Measurements from ENCODE around the gene CCDC68. TPM values are rescaled to one million over a fixed set of nuclear protein-coding genes. Genes with fewer than 3 reads are reported as not detected.
A peak's percentile ranks its signal among the peaks of the same experiment; 100 is the strongest.

CCDC68 gene
- polyA plus RNA-seq, 2 of the 4 experiments (the other 2 are of a cell fraction) = 3.1 to 12.4 TPM

- H3K9me3 ChIP-seq = peaks cover 8% of the 10 kb centered on the region; the same call in 1 of the 3 replicates
- WGBS (ENCODE audit: missing lambda C conversion rate) = 88% methylated on average over 1 of the region's 1 CpG
- H3K4me1 ChIP-seq = peaks cover 16% of the 10 kb centered on the region
- ChIA-PET POLR2A (no interaction called here), CTCF (interaction anchor here (0.9 to 5.6 kb wide), 2 partner anchors 239 to 302 kb away, joined by 3 to 55 read pairs; no protein-coding TSS in a partner anchor)
- no peak overlapping the region for H3K4me2 ChIP-seq
- TF ChIP-seq RAD21 (conservative IDR thresholded peaks at IDR 0.05 in 1 of 2, IDR thresholded peaks at IDR 0.05 in 1 of 2) (no peak), HES2 (IDR thresholded peaks at IDR 0.05) (no peak), CBX8 (IDR thresholded peaks at IDR 0.05) (no peak), POLR2AphosphoS2 (conservative IDR thresholded peaks at IDR 0.05; ENCODE audit: low read length) (no peak), TP53 (CRISPR knock-in tag; IDR thresholded peaks at IDR 0.05) (no peak), ESRRA (IDR thresholded peaks at IDR 0.05; ENCODE audit: borderline replicate concordance, low read length) (no peak), CHD4 (IDR thresholded peaks at IDR 0.05; ENCODE audit: borderline replicate concordance) (no peak), HOXA7 (CRISPR knock-in tag; IDR thresholded peaks at IDR 0.05) (no peak), GATA3 (IDR thresholded peaks at IDR 0.05; ENCODE audit: borderline replicate concordance) (no peak), FOXS1 (CRISPR knock-in tag; IDR thresholded peaks at IDR 0.05) (no peak), USF2 (IDR thresholded peaks at IDR 0.05) (no peak), RCOR1 (IDR thresholded peaks at IDR 0.05; ENCODE audit: low read depth, low read length) (no peak), CBX2 (IDR thresholded peaks at IDR 0.05; ENCODE audit: borderline replicate concordance, low read depth) (no peak), ZSCAN20 (CRISPR knock-in tag; IDR thresholded peaks at IDR 0.05) (no peak)
- TF ChIP-seq, protein P1, sequence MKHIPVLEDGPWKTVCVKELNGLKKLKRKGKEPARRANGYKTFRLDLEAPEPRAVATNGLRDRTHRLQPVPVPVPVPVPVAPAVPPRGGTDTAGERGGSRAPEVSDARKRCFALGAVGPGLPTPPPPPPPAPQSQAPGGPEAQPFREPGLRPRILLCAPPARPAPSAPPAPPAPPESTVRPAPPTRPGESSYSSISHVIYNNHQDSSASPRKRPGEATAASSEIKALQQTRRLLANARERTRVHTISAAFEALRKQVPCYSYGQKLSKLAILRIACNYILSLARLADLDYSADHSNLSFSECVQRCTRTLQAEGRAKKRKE (CRISPR knock-in tag; IDR thresholded peaks at IDR 0.05; ENCODE audit: low read depth) = no peak
- peak overlapping the region; percentile 20 to 47; a peak in 3 of 6 replicates for H3K27ac ChIP-seq
- H3K4me3 ChIP-seq = no peak overlapping the region
- DNase-seq (ENCODE audit: low read depth in 1 of 2, low spot score in 1 of 2) = no peak
- ATAC-seq = no peak
- FAIRE-seq = no peak
These were observed 21.8 kb upstream of the CCDC68 start for GRCh38 chr18:54981076-54981475.

DNA sequence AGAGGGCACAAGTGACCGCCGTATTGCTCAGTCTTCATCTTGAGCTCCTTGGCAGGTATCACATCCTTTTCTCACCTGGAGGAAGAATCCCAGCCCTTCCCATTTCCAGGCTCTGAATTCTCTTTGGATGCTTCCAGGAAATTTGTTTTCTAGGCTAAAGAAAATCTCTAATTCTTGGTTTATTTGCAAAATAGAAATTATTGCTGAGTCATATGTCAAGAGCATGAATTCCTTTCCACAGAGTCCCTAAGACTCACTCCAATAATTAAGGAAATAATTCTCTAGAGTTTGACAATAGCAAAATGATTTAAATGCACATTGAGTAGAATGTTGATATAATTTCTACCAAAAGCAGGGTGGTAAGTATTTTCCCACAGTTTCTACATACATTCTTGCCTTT lies 16.3 kb upstream of the CCDC68 start:
- H3K4me2 ChIP-seq = no peak overlapping the region
- peaks cover 8% of the 10 kb centered on the region; the same call in 1 of the 3 replicates for H3K9me3 ChIP-seq
- no peak for DNase-seq (ENCODE audit: low read depth in 1 of 2, low spot score in 1 of 2)
- H3K27ac ChIP-seq = peak overlapping the region; percentile 50 to 63; a peak in 5 of 6 replicates
- 72% methylated on average over 2 of the region's 2 CpGs for WGBS (ENCODE audit: missing lambda C conversion rate)
- no peak for ATAC-seq
- TF ChIP-seq NFE2L2 (conservative IDR thresholded peaks at IDR 0.05; ENCODE audit: low read length) (peak; percentile 81; the same call in 1 of the 2 replicates), MAFK (IDR thresholded peaks at IDR 0.05; ENCODE audit: partially characterized antibody) (peak; percentile 82), SMC3 (IDR thresholded peaks at IDR 0.05) (no peak)
- CTCF ChIA-PET = interaction anchor here (1.6 to 1.8 kb wide), 2 partner anchors 297 to 304 kb away, joined by 6 to 7 read pairs; no protein-coding TSS in a partner anchor
- POLR2A ChIA-PET = no interaction called here
- H3K4me3 ChIP-seq = no peak overlapping the region
- no peak for FAIRE-seq
- H3K4me1 ChIP-seq = no peaks in the 10 kb centered on the region; the same call in 2 of the 3 replicates

DNA sequence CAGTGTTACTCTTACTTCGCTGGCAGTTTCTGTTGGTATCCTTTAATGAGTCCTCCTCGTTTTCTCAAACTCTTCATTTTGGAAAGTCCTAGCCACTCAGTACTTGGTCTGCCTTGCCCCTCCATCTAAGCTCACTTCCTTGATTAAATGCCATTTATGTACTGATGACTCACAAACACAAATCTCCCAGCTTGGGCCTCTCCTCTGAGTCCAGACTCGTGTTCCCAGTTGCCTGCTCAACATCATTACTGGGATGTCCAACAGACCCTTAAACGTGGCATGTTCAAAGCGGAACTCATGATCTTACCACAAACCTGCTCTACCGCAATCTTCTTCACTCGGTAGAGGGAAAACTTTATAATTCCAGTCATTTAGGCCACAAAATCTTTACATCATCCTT lies 13.8 kb upstream of the CCDC68 start:
- ATAC-seq (no peak), DNase-seq (ENCODE audit: low read depth in 1 of 2, low spot score in 1 of 2) (no peak), FAIRE-seq (no peak)
- 74% methylated on average over 7 of the region's 7 CpGs for WGBS (ENCODE audit: missing lambda C conversion rate)
- ChIA-PET CTCF (interaction anchor here (1.2 kb wide), 1 partner anchor 294 kb away, joined by 3 read pairs; no protein-coding TSS in a partner anchor), POLR2A (no interaction called here)
- Histone ChIP-seq H3K4me1 (peaks cover 13% of the 10 kb centered on the region), H3K9me3 (peaks cover 1% of the 10 kb centered on the region; the same call in 1 of the 3 replicates), H3K4me3 (no peak overlapping the region), H3K4me2 (no peak overlapping the region), H3K27ac (no peak overlapping the region)
- TF ChIP-seq MAZ (IDR thresholded peaks at IDR 0.05; ENCODE audit: borderline replicate concordance, low read depth, low read length) (no peak), ELK1 (IDR thresholded peaks at IDR 0.05; ENCODE audit: low read depth, low read length) (no peak), FOSL2 (IDR thresholded peaks at IDR 0.05) (no peak), FOSL2 (CRISPR knock-in tag; IDR thresholded peaks at IDR 0.05) (no peak), RFX5 (IDR thresholded peaks at IDR 0.05) (no peak), MAFK (IDR thresholded peaks at IDR 0.05; ENCODE audit: partially characterized antibody) (no peak), HMGXB4 (CRISPR knock-in tag; IDR thresholded peaks at IDR 0.05; ENCODE audit: borderline replicate concordance) (no peak), EHMT2 (IDR thresholded peaks at IDR 0.05; ENCODE audit: low read depth) (no peak), RCOR1 (IDR thresholded peaks at IDR 0.05; ENCODE audit: low read depth, low read length) (no peak)
- TF ChIP-seq, protein P2, sequence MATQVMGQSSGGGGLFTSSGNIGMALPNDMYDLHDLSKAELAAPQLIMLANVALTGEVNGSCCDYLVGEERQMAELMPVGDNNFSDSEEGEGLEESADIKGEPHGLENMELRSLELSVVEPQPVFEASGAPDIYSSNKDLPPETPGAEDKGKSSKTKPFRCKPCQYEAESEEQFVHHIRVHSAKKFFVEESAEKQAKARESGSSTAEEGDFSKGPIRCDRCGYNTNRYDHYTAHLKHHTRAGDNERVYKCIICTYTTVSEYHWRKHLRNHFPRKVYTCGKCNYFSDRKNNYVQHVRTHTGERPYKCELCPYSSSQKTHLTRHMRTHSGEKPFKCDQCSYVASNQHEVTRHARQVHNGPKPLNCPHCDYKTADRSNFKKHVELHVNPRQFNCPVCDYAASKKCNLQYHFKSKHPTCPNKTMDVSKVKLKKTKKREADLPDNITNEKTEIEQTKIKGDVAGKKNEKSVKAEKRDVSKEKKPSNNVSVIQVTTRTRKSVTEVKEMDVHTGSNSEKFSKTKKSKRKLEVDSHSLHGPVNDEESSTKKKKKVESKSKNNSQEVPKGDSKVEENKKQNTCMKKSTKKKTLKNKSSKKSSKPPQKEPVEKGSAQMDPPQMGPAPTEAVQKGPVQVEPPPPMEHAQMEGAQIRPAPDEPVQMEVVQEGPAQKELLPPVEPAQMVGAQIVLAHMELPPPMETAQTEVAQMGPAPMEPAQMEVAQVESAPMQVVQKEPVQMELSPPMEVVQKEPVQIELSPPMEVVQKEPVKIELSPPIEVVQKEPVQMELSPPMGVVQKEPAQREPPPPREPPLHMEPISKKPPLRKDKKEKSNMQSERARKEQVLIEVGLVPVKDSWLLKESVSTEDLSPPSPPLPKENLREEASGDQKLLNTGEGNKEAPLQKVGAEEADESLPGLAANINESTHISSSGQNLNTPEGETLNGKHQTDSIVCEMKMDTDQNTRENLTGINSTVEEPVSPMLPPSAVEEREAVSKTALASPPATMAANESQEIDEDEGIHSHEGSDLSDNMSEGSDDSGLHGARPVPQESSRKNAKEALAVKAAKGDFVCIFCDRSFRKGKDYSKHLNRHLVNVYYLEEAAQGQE (IDR thresholded peaks at IDR 0.05) = no peak

Measured in A549 (cell line).